ENCODE results near the gene SUSD5. TPM values are rescaled to one million over a fixed set of nuclear protein-coding genes. Genes with fewer than 3 reads are reported as not detected.

Gene SUSD5
- total and polyA plus RNA-seq, 2 experiments from 2014 or later = 1.4 to 3.6 TPM

- TF ChIP-seq ZNF462 (CRISPR knock-in tag; IDR thresholded peaks at IDR 0.05) (no peak), NANOG (IDR thresholded peaks at IDR 0.05; ENCODE audit: borderline replicate concordance) (no peak)
Measured at GRCh38 chr3:33174095-33174494, 44.5 kb downstream of the SUSD5 start (continued).

GRCh38 chr3:33173672-33174071, 44.9 kb downstream of the SUSD5 start:
- no peak overlapping the region for H3K27ac ChIP-seq (ENCODE audit: low read depth)
- H3K27me3 Mint-ChIP-seq (ENCODE audit: insufficient read depth, low read depth, poor library complexity) = peaks cover 2% of the 10 kb centered on the region
- no peaks in the 10 kb centered on the region for H3K4me1 ChIP-seq (ENCODE audit: insufficient read depth)
- no peaks in the 10 kb centered on the region for H3K27me3 ChIP-seq (ENCODE audit: insufficient read depth)
- no peak overlapping the region for H3K27ac Mint-ChIP-seq
- ATAC-seq = no peak
- no peaks in the 10 kb centered on the region for H3K79me2 ChIP-seq (replicated peaks; ENCODE audit: insufficient read depth)
- no peak overlapping the region for H2AFZ ChIP-seq
- no peaks in the 10 kb centered on the region for H3K9me2 ChIP-seq (ENCODE audit: insufficient read depth)
- no peak overlapping the region for H3K4me3 Mint-ChIP-seq
- H3F3A ChIP-seq (replicated peaks; ENCODE audit: low read depth) = no peaks in the 10 kb centered on the region
- no peaks in the 10 kb centered on the region for H3K36me3 ChIP-seq (ENCODE audit: insufficient read depth)
- H4K20me1 ChIP-seq (replicated peaks; ENCODE audit: insufficient read depth) = no peaks in the 10 kb centered on the region
- no peaks in the 10 kb centered on the region; the same call in 2 of the 3 replicates for H3K9me3 Mint-ChIP-seq
- no peaks in the 10 kb centered on the region for H3K36me3 Mint-ChIP-seq (ENCODE audit: low read depth)
- H3K4me2 ChIP-seq = no peak overlapping the region
- DNase-seq (ENCODE audit: low spot score) = no peak
- no peak overlapping the region for H3K4me3 ChIP-seq
- no peaks in the 10 kb centered on the region for H3K4me1 Mint-ChIP-seq
- TF ChIP-seq, protein P1, sequence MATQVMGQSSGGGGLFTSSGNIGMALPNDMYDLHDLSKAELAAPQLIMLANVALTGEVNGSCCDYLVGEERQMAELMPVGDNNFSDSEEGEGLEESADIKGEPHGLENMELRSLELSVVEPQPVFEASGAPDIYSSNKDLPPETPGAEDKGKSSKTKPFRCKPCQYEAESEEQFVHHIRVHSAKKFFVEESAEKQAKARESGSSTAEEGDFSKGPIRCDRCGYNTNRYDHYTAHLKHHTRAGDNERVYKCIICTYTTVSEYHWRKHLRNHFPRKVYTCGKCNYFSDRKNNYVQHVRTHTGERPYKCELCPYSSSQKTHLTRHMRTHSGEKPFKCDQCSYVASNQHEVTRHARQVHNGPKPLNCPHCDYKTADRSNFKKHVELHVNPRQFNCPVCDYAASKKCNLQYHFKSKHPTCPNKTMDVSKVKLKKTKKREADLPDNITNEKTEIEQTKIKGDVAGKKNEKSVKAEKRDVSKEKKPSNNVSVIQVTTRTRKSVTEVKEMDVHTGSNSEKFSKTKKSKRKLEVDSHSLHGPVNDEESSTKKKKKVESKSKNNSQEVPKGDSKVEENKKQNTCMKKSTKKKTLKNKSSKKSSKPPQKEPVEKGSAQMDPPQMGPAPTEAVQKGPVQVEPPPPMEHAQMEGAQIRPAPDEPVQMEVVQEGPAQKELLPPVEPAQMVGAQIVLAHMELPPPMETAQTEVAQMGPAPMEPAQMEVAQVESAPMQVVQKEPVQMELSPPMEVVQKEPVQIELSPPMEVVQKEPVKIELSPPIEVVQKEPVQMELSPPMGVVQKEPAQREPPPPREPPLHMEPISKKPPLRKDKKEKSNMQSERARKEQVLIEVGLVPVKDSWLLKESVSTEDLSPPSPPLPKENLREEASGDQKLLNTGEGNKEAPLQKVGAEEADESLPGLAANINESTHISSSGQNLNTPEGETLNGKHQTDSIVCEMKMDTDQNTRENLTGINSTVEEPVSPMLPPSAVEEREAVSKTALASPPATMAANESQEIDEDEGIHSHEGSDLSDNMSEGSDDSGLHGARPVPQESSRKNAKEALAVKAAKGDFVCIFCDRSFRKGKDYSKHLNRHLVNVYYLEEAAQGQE (IDR thresholded peaks at IDR 0.05; ENCODE audit: unreplicated experiment) = no peak
- TF ChIP-seq POLR2AphosphoS5 (IDR thresholded peaks at IDR 0.05; ENCODE audit: low read depth) = no peak
- TF ChIP-seq JUNB (IDR thresholded peaks at IDR 0.05; ENCODE audit: unreplicated experiment) = no peak
- TF ChIP-seq EZH2 (IDR thresholded peaks at IDR 0.05; ENCODE audit: low read depth, unreplicated experiment) = no peak
- no peak for TF ChIP-seq CREB1 (CRISPR knock-in tag; IDR thresholded peaks at IDR 0.05; ENCODE audit: low read depth)
- TF ChIP-seq EZH2phosphoT487 (IDR thresholded peaks at IDR 0.05; ENCODE audit: unreplicated experiment) = no peak

All from GM23338 (cell line).